Hippocampal formation (tissue), 2 donors: ENCODE measurements around the gene TARBP2.

ENCODE experiments used
- DNase-seq, 2 donors: peaks; one replicate each; lab custom pipeline; 2025; lab: John Stamatoyannopoulos, UW

Gene TARBP2, protein sequence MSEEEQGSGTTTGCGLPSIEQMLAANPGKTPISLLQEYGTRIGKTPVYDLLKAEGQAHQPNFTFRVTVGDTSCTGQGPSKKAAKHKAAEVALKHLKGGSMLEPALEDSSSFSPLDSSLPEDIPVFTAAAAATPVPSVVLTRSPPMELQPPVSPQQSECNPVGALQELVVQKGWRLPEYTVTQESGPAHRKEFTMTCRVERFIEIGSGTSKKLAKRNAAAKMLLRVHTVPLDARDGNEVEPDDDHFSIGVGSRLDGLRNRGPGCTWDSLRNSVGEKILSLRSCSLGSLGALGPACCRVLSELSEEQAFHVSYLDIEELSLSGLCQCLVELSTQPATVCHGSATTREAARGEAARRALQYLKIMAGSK

DNA sequence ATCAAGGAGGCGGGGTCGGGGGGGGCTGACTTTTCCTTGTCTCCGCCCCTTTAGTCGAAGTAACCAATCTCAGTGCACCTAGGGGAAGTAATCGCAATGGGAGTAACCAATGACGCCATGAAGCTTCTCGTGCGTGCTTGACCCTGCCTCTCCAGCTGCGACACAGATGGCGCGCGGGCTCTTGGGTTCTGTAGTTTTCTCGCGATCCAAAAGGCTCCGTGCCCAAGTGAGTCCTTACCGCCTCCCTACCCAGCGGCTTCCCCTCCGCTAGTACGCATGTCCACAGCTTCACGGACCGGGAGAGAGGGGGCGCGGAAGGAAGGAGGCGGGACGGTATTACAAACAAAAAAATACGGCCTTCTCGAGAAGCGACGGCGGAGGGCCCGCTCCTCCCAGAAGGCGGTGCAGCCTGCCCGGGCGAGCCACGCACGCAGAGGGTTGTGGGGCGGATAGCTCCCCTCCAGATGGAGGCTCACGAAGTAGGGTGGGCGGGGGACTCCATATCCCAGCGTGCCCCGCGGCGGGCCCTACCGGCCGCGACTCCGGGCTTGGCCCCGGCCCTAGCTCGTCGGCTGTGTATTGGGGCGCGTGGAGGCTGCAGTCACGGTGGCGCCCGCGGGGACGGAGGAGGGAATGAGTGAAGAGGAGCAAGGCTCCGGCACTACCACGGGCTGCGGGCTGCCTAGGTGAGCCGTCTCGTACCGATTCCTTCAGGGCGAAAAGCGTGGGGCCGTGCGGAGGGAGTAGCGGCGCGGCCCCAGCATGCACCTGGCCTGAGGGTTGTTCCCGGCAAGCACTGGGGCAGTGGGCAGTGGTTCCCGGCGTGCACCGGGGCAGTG is at the start of gene TARBP2:
Gene TARBP2 (plus strand): TSS at position 508 of the 839 bp plus-strand sequence. CDS start 126 bp downstream, at position 634.
- peak; percentile 99 to 100 for DNase-seq

DNA sequence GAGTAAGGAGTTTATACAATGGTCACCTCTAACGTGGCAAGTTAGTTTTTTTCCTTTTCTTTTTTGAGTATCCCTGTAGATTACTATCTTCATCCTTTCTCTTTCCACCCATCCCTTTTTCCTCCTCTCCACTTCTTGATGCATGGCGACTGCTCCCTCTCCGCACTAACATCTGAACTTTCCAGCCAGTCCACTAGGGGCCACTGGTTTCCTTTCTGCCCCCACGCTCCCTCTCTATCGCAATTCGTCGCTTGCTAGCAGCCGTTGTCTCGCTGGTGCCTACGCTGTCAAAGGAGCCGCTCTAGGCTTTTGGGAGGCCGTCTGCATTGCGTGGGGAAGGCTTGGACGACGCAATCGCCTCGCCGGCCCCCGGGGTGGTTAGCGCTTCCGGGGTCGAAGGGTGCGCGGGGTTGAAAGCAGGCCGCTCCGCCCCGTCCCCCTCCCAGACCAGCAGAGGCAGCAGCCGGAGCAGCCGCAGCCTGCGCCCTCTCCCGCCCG is 49.4 kb upstream of the TARBP2 start, which contains the start of gene PCBP2:
Gene PCBP2 (plus strand): TSS at position 442 of the 498 bp plus-strand sequence. CDS start 2,699 bp downstream, outside the sequence.
- peak; percentile 99 to 100 for DNase-seq

DNA sequence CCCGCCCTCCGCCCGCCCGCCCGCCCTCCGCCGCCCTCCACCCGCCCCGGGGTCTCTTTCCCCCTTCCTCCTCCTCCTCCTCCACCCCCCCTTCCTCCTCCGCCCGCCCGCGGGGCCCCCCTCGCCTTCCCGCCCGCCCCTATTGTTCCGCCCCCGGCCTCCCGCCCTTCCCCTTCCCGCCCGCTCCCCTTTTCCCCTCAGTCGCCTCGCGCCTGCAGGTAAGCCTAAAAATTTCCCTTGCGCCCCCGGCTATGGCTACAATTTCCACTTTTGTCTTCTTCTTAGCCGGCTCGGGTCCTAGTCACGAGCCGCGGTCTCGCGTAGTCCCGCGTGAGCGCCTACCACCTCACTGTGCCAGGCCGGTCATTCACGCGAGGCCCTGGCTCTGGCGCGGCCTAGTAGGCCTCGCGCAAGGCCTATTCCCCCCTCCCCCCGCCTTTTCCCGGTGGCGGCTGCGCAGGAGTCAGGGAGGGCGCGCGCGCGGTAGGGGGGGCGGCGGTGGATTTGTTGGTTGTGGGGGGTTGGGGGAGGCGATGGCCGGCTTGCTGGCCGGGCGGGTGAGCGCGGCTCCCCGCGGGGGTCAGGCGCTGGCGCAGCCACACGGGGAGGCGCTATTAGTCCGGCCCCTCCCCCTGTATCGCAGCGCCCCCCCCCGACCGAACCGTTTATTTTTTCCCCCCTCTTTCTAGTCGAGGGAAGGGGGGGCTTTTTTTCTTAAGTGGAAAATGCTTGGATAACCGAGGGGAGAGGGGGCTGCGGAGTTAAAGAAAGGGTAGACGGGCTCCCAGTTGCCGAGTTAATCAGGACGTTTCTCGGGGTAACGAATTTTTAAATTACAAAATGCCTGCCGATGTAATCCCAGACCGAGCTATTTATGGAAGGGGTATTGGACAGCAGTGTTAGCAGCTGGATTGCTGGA is 48.7 kb upstream of the TARBP2 start:
- DNase-seq: peak; percentile 73 to 91

DNA sequence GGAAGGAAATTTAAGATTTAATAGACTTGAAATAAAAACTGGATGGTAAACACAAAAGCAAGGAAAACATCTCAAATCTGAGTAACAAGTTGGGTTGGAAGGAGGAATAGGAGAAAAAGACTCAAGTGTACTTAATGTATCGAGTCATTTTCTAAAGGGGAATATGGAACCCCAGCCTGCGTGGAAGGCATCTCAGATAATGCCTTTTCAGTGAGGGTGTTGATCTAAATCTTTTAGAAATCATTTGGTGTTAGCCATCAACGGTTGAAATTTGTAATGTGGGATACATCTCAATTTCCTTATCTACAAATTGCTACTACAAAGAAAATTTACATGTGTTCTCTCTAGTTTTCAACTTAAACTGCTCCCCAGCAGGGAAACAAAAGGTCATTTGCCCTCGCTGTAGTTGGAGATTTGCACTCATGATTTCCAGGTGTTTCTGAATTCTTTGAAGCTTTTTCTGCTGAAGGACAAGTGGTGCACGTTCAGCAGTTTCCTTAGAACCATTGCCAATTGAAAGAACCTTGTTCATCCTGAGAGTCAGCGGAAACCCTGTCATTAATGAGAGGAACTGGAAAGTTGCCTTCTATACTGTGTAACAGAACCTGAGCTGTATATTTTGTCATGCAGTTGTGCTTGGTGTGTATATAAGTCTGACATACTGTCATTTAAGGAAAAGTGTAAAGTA is 47.0 kb upstream of the TARBP2 start:
- DNase-seq: no peak

DNA sequence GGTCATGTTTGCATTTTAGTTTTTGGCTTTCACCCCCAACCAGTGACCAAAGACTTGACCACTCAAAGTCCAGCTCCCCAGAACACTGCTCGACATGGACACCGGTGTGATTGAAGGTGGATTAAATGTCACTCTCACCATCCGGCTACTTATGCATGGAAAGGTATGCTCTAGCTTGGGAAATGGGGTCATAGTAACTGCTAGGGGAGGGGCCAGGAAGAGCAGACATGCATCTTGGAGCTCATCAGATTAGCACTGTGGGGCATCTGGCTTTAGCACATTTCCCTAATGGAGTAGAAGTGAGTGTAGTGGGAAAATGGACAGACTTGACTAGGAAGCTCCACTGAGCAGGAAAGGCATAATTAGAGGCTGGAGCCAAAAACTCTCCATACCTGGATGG is 46.4 kb upstream of the TARBP2 start:
- no peak for DNase-seq

DNA sequence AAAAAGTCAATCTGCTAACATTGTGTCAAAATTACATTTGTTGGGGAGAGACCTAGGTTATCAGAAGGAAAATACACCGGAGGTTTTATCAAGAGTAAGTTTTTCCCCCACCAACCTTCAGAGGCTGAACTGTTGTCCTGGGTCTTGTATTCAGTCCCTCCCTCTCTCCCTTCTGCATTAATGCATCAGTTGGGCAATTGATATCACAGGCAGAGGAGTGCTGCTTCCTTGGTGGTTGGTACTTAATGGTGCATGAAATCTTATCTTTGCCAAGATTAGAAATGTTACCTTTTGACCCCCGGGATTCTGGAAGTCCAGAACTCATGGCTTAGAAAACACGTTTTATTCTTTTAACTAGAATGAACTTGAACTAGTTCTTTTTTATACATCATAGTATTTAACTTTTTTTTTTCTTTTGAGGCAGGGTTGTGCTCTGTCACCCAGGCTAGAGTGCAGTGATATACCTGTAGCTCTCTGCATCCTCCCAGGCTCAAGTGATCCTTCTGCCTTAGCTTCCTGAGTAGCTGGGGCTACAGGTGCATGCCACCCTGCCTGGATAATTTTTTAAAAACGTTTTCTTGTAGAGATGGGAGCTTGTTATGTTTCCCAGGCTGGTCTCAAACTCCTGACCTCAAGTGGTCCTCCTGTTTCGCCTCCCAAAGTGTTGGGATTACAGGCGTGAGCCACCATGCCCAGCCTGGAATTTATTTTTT is 44.3 kb upstream of the TARBP2 start:
- DNase-seq: no peak

DNA sequence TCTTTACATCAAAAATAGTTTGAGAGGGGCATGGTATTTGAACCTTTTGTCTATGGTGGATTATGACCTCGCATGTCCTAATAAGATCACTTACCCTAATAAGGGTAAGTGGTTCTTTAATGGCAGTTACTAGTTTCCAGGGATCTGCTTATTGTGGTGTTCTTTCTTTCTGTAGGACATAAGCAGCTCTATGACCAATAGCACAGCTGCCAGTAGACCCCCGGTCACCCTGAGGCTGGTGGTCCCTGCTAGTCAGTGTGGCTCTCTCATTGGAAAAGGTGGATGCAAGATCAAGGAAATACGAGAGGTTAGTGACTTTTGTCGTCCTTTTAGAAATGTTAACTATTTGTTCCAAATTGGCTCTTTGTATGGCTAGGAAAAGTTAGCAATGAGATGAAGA is 42.0 kb upstream of the TARBP2 start:
- no peak for DNase-seq

DNA sequence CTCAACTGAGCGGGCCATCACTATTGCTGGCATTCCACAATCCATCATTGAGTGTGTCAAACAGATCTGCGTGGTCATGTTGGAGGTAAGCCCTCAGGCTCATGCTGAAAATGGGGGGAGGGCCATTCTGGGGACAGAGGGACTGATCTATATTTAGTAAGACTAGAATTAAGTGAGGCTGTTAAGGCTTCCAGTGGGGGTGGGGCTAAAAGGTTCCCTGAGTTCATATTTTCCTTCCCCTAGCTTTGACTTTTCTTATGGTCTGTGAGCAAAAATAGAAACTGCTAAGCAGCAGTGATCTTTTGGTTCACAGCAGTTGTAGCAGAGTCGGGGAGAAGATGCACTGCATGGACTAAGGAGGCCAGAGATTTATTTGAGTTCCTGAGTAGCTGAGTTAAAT is 40.0 kb upstream of the TARBP2 start:
- DNase-seq: no peak

DNA sequence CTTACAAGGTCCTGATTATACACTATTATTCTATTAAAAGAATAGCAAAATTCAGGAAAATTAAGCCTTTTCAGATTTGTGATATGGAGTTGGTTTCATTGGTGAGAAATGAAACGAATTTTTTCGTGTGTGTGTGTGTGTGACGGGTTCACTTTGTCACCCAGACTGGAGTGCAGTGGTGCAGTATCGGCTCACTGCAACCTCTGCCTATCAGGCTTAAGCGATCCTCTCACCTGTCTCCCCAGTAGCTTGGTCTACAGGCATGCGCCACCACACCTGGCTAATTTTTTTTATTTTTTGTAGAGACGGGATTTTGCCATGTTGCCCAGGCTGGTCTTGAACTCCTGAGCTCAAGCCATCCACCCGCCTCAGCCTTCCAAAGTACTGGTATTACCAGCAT is 39.5 kb upstream of the TARBP2 start:
- no peak for DNase-seq

DNA sequence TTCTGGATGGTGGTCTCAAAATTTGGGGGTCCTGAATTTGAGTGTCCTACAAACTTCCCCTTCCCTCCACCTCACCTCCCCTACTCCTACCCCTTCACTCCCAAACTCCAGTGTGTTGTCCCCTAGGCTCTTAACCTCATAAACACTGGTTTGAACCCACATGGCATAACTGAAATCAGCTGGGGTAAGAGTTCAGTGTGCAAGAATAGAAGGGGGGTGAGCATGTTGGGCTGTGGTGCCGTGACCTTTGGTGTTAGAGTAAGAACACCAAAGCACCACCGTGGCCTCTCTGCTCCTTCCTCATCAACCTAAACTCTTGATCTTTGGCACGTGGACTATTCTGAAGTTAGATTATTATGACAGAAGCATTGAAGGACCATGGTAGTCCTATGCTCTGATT is 38.1 kb upstream of the TARBP2 start:
- no peak for DNase-seq

DNA sequence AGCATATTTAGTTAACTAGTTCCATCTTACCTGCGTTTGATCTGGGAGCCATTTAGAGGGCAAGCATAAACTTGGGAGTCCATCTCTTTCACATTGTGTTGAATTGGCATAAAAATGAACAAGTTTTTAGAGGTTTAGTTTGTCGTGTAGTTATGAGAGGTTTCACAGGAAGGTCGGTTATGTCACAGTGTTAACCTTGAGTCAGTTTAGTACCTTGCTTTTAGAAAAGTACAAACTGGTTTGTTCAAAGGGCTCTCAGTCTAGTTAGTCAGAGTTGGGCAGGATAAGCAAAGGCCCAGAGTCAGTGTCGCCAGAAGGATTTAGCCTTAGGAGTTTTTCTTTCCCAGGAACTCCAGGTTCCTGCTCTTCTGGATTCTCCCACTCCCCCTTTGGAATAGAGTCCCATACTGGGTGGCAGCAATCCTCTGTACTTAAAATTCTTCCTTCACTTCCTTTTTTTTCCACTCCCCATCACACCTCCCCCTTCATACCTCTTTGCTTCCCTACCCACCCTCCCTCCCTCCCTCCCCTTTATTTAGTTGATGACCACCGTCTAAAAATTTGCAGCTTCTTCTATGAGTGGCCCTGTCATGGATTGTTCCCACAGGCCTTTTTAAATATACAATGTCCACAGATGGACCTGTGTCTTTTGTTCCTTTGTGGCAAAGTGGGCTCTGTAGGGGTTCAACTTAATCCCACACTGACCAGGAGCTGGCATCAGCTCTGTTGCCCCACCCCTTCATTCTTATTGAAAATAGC is 37.1 kb upstream of the TARBP2 start:
- no peak for DNase-seq

DNA sequence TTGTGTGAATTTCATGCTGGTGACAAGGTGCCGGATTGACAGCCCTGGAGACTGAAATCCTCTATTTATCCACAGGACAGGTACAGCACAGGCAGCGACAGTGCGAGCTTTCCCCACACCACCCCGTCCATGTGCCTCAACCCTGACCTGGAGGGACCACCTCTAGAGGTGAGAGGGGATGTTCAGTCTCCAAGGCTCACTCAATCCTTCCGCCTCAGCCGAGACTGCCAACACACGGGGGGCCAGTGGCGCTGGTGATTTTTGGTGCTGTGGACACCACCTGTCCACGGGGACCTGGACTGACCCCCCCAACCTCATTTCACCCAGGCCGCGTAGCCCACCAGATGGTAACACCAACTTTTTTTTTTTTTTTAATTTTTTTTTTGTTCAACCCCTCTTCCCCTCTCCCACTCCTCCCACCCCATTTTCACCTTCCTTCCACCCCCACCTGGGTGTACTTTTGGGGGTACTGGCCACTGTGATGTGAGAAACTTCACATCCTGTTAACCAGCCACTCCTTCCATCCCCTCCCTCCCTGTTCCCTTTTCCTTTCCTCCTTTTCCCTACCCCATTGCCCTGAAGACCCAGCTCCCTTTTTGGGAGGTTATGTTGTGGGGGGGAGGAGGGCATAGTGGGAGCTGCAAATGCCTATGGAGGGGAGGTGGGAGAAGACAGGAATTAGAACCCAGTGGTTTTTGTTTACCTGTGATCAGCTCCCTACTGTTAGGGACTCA is 36.2 kb upstream of the TARBP2 start:
- no peak for DNase-seq

DNA sequence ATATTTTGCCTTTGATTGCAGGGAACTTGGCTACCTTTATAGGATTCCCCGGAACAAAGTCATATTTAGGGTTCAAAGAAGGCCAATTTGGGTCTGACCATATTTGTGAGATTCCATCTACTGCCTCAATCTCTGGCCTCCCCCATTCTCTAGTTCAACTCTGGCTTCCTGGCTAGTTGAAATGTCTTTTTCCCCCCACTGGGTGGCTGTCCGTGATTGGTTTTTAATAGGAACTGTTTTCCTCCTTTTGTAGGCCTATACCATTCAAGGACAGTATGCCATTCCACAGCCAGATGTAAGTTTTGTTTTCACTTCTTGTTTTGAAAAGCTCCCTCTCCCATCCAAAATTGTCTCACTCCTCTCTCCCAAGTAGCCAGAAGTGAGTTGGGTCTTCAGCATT is 35.4 kb upstream of the TARBP2 start:
- no peak for DNase-seq

DNA sequence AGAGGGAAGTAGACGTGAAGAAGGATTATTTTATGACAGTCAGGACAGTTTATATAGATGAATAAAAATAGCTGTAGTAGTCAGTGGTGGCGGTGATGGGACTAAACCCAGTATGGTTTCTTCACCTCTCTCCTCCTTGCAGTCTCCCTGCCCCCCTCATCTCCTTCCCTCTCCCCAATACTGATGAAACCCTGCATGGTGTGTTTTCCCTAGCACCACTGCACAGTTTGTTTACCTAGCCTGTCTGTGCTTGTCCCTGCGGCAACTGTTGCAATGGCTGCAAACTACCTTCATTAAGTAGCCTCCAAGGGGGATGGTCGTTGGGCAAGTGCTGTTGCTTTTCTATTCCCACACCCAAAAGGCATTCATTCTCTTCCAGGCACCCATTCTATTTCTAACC is 34.4 kb upstream of the TARBP2 start:
- DNase-seq: no peak

DNA sequence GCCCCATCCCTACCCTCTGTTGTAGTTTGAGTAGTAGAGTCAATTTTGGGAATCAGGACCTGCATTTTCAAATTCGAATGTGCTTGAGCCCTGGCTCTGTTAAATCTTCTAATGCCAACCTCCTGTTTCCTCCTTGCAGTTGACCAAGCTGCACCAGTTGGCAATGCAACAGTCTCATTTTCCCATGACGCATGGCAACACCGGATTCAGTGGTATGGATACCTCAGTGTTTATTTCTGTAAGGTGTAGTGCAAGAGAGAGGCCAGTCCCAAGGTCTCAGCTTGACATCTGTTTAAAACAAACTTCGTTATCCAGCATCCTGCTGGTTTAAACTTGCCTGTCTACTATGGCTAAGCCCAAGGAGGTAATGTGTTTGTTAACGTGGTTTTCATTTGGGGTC is 34.0 kb upstream of the TARBP2 start:
- DNase-seq: no peak

DNA sequence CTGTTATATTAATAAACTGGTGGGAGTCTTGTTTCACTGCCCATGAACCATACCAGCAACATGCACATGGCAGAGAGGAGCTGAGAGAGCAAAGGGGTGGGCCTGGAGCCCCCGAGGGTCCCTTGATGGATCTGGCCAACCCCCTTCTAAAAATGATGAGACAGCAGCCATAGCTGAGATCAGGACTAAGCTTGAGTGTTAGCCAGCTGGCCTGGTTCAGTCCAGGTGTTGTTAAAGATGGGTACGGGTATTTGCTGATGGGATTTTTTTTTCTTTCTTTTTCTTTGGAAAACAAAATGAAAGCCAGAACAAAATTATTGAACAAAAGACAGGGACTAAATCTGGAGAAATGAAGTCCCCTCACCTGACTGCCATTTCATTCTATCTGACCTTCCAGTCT is 33.2 kb upstream of the TARBP2 start:
- no peak for DNase-seq

DNA sequence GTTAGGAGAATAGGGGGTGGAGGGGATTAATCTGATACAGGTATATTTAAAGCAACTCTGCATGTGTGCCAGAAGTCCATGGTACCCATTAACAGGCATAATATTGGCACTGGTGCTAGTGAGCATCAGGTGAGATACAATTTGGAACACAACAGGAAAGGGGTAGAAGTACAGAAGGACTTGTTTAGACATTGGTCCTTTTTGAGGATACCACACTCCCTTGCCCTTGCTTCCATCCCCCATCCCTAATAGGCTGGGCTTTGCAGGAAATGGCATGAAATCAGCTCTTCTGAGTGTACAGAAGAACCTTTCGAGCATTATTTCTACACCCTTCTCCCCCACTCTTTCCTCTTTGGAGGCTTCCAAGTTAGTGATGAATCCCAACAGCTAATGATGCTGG is 32.8 kb upstream of the TARBP2 start:
- no peak for DNase-seq

DNA sequence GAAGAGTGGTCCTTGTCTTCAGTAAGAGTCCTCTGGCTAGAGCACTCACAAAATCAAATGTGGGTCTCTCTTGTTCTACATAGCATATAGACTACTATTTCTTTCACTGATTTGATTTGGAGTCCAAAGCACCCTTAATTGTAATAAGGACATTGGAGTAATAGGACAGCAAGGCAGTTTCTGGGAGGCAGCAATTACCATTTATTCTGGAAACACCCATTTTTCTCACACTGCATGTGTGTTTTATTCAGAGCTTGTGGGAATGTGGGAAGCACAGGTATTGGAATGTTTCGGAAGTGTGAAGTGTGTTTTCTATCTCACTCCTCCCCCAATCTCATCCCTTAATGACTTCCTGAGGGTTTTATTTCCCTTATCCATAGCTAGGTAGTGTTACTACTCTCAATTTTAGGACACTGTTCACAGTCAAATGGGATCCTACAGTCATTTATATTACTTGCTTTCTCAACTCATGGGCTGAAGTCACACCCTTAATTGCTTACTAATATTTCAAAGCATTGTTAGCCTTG is 29.0 kb upstream of the TARBP2 start:
- no peak for DNase-seq

DNA sequence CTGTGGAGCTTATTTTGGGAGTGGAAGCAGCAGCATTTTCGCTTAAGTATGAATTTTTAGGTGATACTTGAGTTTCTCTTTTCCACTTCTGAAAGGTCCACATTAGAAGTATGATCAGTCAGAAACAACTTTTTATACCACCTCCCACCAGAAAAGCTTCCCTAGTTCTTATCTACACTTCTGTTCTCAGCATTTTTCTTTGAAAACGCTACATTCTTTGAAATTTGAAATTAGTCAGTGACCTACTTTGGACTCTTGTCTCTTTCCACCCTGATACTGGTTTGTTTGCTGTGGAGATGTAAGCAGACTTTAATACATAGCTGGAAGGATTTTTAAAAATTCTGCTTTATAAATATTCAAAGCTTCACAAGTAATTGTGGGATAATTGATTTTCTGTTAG is 27.0 kb upstream of the TARBP2 start:
- DNase-seq: no peak
